BLaER1 (cell line): ENCODE results near the gene RAPGEF4.
A peak's percentile ranks its signal among the peaks of the same experiment; 100 is the strongest.

Source experiments
- H3K27ac ChIP-seq: shearing (Covaris generic); formaldehyde crosslinking; 2 replicates; pipeline ENCODE4 v1.8.1; 2022
- H3K27me3 ChIP-seq: shearing (Covaris generic); formaldehyde crosslinking; 2 replicates; pipeline ENCODE4 v1.8.1; 2022
- H3K36me3 ChIP-seq: shearing (Covaris generic); formaldehyde crosslinking; 2 replicates; pipeline ENCODE4 v1.8.1; 2022
- H3K4me1 ChIP-seq: shearing (Covaris generic); formaldehyde crosslinking; 2 replicates; pipeline ENCODE4 v1.8.1; 2022
- H3K4me2 ChIP-seq: shearing (Covaris generic); formaldehyde crosslinking; 2 replicates; pipeline ENCODE4 v1.8.1; 2022
- H3K4me3 ChIP-seq: shearing (Covaris generic); formaldehyde crosslinking; 2 replicates; pipeline ENCODE4 v1.8.1; 2022
- H3K9ac ChIP-seq: shearing (Covaris generic); formaldehyde crosslinking; 2 replicates; pipeline ENCODE4 v1.8.1; 2022
- H3K9me3 ChIP-seq: shearing (Covaris generic); formaldehyde crosslinking; 2 replicates; pipeline ENCODE4 v1.8.1; 2022
- H4K20me1 ChIP-seq: shearing (Covaris generic); formaldehyde crosslinking; 2 replicates; pipeline ENCODE4 v1.8.1; 2022
- Cebpa-rat ChIP-seq: shearing (Covaris generic); IDR thresholded peaks from 2 replicates; pipeline ENCODE4 v1.8.1; 2022

The RAPGEF4 gene

DNA sequence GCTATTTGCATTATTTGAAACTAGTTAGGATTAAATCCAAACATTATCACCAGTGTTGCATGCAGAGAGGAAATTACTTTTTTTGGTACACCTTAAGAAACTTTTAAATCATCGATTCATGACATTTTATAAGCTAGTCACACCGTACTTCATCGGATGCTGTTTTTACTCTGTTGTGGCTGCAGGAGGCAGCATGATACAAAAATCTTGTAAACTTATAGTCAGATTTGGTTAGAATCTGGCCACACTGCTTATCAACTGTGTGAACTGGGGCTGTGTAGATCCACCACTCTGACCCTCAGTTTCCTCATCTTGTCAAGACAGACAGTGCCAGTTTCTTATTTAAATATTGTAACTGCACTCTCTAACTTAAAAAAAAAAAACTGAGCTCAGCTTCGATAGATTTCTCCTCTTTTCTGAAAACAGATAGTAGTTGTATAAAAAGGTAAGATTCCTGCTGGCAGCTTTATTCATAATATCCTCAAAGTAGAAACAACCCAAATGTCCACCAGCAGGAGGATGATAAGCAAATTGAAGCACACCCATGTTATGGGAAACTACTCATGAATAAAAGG lies 77.8 kb downstream of the RAPGEF4 start:
- H3K36me3 ChIP-seq, result no peaks in the 10 kb centered on the region
- H3K9ac ChIP-seq, result no peak overlapping the region
- no peaks in the 10 kb centered on the region for H3K27me3 ChIP-seq
- TF ChIP-seq Cebpa-rat, result no peak
- no peaks in the 10 kb centered on the region for H4K20me1 ChIP-seq
- H3K4me1 ChIP-seq, result peaks cover 15% of the 10 kb centered on the region
- no peak overlapping the region for H3K27ac ChIP-seq
- no peak overlapping the region for H3K4me3 ChIP-seq
- no peak overlapping the region for H3K4me2 ChIP-seq
- no peaks in the 10 kb centered on the region for H3K9me3 ChIP-seq

GRCh38 chr2:172817411-172817810 lies 81.8 kb downstream of the RAPGEF4 start:
- Histone ChIP-seq H3K4me1 (peaks cover 8% of the 10 kb centered on the region), H3K9me3 (no peaks in the 10 kb centered on the region), H3K36me3 (no peaks in the 10 kb centered on the region), H3K4me2 (no peak overlapping the region), H3K27me3 (no peaks in the 10 kb centered on the region), H3K4me3 (no peak overlapping the region), H3K27ac (no peak overlapping the region), H3K9ac (no peak overlapping the region), H4K20me1 (no peaks in the 10 kb centered on the region)
- TF ChIP-seq Cebpa-rat, result no peak

DNA sequence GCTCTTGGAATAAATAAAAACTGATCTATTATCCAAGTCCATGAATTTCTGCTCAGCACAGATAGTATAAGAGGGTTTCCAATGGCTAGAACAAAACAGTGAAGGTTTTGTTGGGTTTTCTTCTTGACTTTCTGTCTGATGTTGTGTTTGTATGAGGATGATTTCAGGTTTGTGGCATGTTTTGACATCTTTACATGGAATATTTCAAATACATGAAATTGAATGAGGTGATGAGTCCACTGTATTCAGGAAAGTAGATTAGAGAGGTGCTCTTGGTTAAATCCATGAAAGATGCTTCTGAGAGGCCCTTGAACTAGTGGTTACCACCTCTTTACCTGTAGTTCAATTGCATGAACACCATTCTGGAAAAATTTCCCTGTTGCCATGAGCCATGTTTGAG lies 84.3 kb downstream of the RAPGEF4 start:
- no peak overlapping the region for H3K4me3 ChIP-seq
- H3K36me3 ChIP-seq, result no peaks in the 10 kb centered on the region
- no peaks in the 10 kb centered on the region for H4K20me1 ChIP-seq
- H3K27ac ChIP-seq, result no peak overlapping the region
- TF ChIP-seq Cebpa-rat, result no peak
- no peaks in the 10 kb centered on the region for H3K27me3 ChIP-seq
- H3K9me3 ChIP-seq, result no peaks in the 10 kb centered on the region
- H3K9ac ChIP-seq, result no peak overlapping the region
- H3K4me1 ChIP-seq, result peaks cover 20% of the 10 kb centered on the region
- no peak overlapping the region for H3K4me2 ChIP-seq

DNA sequence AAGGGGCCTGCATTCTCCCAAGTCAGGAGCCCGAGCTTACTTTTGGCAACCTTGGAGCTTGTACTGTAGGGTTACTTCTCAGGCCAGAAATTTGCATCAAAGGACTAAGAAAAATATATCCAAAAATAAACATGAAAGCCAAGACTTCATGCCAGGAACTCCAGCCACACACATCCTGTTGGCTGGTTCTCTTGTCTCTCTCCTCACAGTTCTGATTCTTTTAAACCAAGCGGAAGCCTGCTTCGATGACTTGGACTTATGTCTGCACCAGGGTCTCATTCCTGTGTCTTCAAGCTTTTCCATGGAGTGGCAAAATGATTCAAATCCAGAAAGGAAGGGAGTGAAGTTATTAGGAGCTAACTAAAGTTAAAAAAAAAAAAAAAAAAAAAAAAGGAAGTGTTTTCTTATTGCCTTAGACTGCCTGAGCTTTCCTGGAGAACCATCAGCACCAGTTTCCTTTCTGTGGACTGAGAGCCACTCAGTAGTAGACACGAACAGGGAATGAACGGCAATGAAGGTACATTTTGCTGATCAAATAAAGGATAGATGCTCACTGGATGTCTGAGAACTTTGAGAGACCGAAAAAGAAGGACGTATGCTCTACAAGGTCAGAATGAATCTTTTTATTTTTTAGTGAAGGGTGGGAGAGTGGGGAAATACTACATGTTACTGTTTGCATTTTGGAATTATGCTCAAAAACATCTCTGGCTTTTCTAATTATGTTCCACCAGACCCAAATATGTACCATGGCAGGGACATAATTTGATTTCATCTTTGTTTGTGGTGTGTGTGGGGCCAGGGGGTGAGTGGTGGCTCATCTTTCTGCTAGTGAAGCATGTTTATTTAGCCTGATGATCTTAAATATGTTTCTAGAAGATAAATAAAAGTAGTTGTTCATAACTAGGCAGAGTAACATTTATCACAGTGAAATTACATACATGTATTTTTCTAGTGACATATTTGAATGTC lies 86.0 kb downstream of the RAPGEF4 start:
- peaks cover 20% of the 10 kb centered on the region for H3K4me1 ChIP-seq
- no peak overlapping the region for H3K9ac ChIP-seq
- H4K20me1 ChIP-seq, result no peaks in the 10 kb centered on the region
- H3K9me3 ChIP-seq, result no peaks in the 10 kb centered on the region
- no peaks in the 10 kb centered on the region for H3K27me3 ChIP-seq
- no peaks in the 10 kb centered on the region for H3K36me3 ChIP-seq
- peak overlapping the region; percentile 33; the same call in 1 of the 2 replicates for H3K4me2 ChIP-seq
- H3K27ac ChIP-seq, result no peak overlapping the region
- TF ChIP-seq Cebpa-rat, result no peak
- no peak overlapping the region for H3K4me3 ChIP-seq

DNA sequence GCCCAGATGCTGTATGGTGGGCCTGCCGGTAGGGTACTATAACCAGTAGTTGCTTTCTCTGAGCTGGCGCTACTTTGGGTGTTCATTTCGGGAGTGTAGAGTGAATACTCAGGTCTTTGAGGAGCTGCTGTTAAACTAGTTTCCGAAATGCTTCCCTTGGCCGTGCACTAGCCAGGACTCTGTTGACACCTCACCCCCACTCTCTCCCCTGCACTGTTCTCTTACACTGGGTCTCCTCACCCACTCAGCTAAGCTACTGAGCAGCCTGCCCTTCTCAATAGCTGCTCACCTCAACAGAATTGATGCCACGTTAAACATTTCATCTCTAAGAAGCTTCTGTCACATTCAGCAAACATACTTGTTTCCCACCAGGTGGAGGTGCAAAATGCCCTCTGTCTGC lies 86.9 kb downstream of the RAPGEF4 start:
- Histone ChIP-seq H3K4me1 (peaks cover 20% of the 10 kb centered on the region), H3K4me3 (no peak overlapping the region), H3K9ac (no peak overlapping the region), H3K27ac (no peak overlapping the region), H3K9me3 (no peaks in the 10 kb centered on the region), H4K20me1 (no peaks in the 10 kb centered on the region), H3K4me2 (no peak overlapping the region), H3K36me3 (no peaks in the 10 kb centered on the region), H3K27me3 (no peaks in the 10 kb centered on the region)
- no peak for TF ChIP-seq Cebpa-rat

DNA sequence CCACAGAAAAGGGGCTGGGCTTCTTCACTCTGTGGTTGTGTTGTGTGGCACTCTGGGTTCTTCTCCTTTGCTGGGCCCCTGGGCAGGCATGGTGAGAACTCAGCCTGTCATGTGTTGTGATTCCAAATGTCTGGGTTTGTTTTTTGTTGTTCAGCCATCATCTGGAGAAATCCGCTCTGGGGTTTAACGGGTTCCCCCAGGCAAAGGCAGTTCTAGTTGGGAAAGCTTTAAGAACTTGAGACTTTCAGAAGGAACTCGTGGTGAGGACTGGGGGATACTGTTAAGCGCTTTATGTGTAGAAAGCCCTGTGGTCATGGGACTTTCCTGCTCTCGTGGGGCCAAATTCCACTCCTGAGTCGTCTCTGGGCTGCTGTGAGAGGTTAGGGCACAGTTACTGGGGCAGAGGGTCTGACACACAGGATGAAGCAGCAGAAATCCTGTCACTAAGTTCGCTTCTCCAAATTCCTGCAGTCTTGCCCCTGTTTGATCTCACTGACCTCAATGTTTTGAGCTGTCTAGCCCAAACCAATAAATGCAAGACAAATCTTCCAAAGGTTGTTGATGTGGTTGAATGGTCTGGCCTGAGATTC lies 87.7 kb downstream of the RAPGEF4 start:
- no peak for TF ChIP-seq Cebpa-rat
- H3K4me2 ChIP-seq, result peak overlapping the region; percentile 33
- no peaks in the 10 kb centered on the region for H4K20me1 ChIP-seq
- no peak overlapping the region for H3K27ac ChIP-seq
- no peaks in the 10 kb centered on the region for H3K9me3 ChIP-seq
- H3K27me3 ChIP-seq, result no peaks in the 10 kb centered on the region
- H3K4me1 ChIP-seq, result peaks cover 20% of the 10 kb centered on the region
- no peak overlapping the region for H3K9ac ChIP-seq
- H3K36me3 ChIP-seq, result no peaks in the 10 kb centered on the region
- no peak overlapping the region for H3K4me3 ChIP-seq

GRCh38 chr2:172826522-172826921 lies 90.9 kb downstream of the RAPGEF4 start:
- Histone ChIP-seq H3K4me3 (no peak overlapping the region), H4K20me1 (no peaks in the 10 kb centered on the region), H3K27me3 (no peaks in the 10 kb centered on the region), H3K9ac (no peak overlapping the region), H3K36me3 (no peaks in the 10 kb centered on the region), H3K4me1 (peaks cover 13% of the 10 kb centered on the region), H3K4me2 (no peak overlapping the region), H3K27ac (no peak overlapping the region), H3K9me3 (no peaks in the 10 kb centered on the region)
- no peak for TF ChIP-seq Cebpa-rat

- no peaks in the 10 kb centered on the region for H3K9me3 ChIP-seq
- no peaks in the 10 kb centered on the region for H3K36me3 ChIP-seq
- no peak for TF ChIP-seq Cebpa-rat
- H4K20me1 ChIP-seq, result no peaks in the 10 kb centered on the region
- no peak overlapping the region for H3K4me2 ChIP-seq
- no peak overlapping the region for H3K27ac ChIP-seq
- H3K4me1 ChIP-seq, result no peaks in the 10 kb centered on the region
- no peak overlapping the region for H3K4me3 ChIP-seq
- H3K27me3 ChIP-seq, result no peaks in the 10 kb centered on the region
- H3K9ac ChIP-seq, result no peak overlapping the region
Observed at GRCh38 chr2:172829229-172829628, 93.6 kb downstream of the RAPGEF4 start.

GRCh38 chr2:172830482-172830881 lies 94.8 kb downstream of the RAPGEF4 start:
- Histone ChIP-seq H3K9ac (no peak overlapping the region), H3K36me3 (no peaks in the 10 kb centered on the region), H3K4me3 (no peak overlapping the region), H3K27ac (no peak overlapping the region), H3K27me3 (no peaks in the 10 kb centered on the region), H3K9me3 (no peaks in the 10 kb centered on the region), H3K4me2 (no peak overlapping the region), H3K4me1 (no peaks in the 10 kb centered on the region), H4K20me1 (no peaks in the 10 kb centered on the region)
- TF ChIP-seq Cebpa-rat, result no peak

- no peaks in the 10 kb centered on the region for H4K20me1 ChIP-seq
- TF ChIP-seq Cebpa-rat, result no peak
- H3K27me3 ChIP-seq, result no peaks in the 10 kb centered on the region
Observed at GRCh38 chr2:172833898-172834297, 98.3 kb downstream of the RAPGEF4 start.

More at GRCh38 chr2:172833898-172834297, 98.3 kb downstream of the RAPGEF4 start:
- Histone ChIP-seq H3K9me3 (no peaks in the 10 kb centered on the region), H3K4me3 (no peak overlapping the region), H3K9ac (no peak overlapping the region), H3K4me1 (no peaks in the 10 kb centered on the region), H3K27ac (no peak overlapping the region), H3K4me2 (no peak overlapping the region), H3K36me3 (no peaks in the 10 kb centered on the region)
